GM18505 (cell line): ENCODE results near the gene ABLIM1.

Source experiments
- ATAC-seq: cut with Tn5 transposase; IDR thresholded peaks from one replicate; pipeline ENCODE4 v1.9.1; 2021; ENCODE audit not compliant: unreplicated experiment
- POLR2A ChIP-seq: IDR thresholded peaks from 4 replicates; pipeline ENCODE4 v1.6.1; 2011; ENCODE audit warnings: borderline replicate concordance; ENCODE audit not compliant: insufficient read depth, insufficient read length; ENCODE audit errors: extremely low read depth

Gene ABLIM1

GRCh38 chr10:114600057-114600456, 58.0 kb downstream of the ABLIM1 start:
- no peak for ATAC-seq

GRCh38 chr10:114596793-114597192, 61.3 kb downstream of the ABLIM1 start:
- no peak for ATAC-seq
- no peak for TF ChIP-seq POLR2A

More at GRCh38 chr10:114600057-114600456, 58.0 kb downstream of the ABLIM1 start:
- no peak for TF ChIP-seq POLR2A

- ATAC-seq, result no peak
- no peak for TF ChIP-seq POLR2A
Measured at GRCh38 chr10:114593816-114594468, 64.1 kb downstream of the ABLIM1 start.

DNA sequence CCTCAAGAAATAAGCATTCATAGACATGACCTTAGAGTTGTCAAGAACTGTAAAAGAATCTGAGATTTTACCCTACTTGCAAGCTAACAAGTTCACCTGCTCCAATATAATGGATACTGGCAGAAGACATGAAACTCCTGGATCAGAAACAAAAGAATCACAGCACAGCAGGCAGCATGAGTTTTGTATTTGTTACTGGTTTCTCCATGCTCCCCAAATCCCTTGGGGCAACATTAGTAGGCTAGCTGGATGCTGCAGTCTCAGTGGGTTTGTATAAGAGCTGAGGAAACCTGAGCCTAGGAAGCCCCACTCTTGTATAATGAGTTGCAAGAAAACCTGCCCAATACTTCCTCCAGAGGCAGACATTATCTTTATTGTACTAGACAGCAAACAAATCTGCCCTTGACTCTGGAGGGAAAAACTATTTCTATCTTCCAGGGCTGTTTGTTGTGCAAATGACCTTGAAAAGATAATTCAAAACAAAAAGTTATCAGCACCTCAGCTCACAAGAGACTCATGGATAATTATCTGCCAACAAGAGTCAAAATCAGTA, 64.8 kb downstream of the ABLIM1 start:
- no peak for ATAC-seq
- TF ChIP-seq POLR2A, result no peak

DNA sequence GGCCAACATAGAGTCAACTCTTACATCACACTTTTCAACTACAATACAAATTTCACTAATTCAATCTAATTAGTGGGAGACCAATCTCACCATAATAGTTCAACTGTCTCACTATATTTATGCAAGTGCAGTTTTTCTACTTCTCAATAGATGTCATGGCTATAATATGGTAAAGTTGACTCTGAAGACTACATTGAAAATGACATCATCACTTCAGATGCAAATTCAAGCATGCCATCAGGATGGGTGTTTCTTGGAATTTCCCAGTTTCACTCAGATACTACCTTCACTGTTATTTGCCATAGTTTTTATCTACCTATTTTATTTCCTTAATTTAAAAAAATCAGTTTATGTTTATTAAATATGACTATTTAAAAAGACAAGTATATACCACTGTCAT, 67.1 kb downstream of the ABLIM1 start:
- no peak for ATAC-seq
- TF ChIP-seq POLR2A, result no peak

GRCh38 chr10:114584419-114584818, 73.7 kb downstream of the ABLIM1 start:
- no peak for ATAC-seq
- TF ChIP-seq POLR2A, result no peak

DNA sequence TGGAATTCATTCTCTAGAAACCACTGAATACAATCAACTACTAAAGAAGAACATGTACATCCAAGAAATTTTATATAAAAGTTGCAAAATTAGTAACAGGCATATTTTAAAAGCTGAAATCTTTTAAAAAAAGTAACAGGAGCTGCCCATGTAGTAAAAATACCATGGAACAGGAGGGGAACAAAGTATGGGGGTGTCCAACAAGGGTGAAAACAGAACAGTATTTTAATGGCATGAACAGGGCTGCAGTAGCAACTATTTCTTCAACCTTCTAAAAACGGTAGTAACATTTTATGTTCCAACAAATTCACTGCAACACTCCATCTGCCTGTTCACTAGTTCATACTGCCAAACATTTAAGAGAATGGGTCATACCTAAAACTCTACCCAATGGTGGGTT, 77.0 kb downstream of the ABLIM1 start:
- TF ChIP-seq POLR2A, result no peak

GRCh38 chr10:114577133-114577532, 80.9 kb downstream of the ABLIM1 start:
- no peak for TF ChIP-seq POLR2A

More for the DNA sequence above, 77.0 kb downstream of the ABLIM1 start:
- no peak for ATAC-seq

DNA sequence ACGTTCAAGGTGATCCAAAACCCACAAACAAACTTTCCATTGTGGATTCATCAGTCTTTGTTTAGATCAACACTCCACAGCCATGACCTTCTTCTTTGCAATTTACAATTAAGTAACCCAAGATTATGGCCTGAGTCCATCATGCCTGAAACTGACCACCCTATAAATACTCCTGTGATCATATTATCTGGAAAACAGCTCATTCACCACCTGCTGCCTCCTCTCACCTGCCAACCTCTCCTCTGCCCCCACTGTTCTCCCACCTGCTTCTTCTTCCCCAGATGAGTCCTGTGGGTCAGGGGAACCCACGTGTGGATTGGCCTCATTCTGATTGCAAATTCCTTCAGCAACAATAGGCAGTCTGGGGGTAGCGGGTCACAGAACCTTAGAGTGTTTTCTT, 81.4 kb downstream of the ABLIM1 start:
- no peak for ATAC-seq
- no peak for TF ChIP-seq POLR2A

More at GRCh38 chr10:114577133-114577532, 80.9 kb downstream of the ABLIM1 start:
- ATAC-seq, result no peak

DNA sequence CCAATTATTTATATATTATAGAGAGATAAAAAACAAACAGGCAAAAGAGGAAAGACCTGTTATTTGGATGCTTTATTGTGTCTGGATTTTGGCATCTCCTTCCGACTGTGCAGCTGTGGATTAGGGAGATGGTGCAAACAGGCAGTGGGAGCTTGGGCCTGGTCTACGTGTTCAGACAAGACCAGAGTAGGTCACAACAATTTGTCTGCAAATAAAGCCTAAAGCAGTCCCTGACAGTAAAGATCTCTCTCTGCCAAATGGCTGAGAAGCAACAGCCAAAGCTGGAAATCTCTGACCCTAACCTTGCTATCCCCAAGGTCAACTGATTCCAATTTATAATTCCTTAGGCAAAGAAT, 82.0 kb downstream of the ABLIM1 start:
- TF ChIP-seq POLR2A, result no peak
- no peak for ATAC-seq

- no peak for ATAC-seq
- no peak for TF ChIP-seq POLR2A
Measured at GRCh38 chr10:114575417-114576131, 82.5 kb downstream of the ABLIM1 start.

DNA sequence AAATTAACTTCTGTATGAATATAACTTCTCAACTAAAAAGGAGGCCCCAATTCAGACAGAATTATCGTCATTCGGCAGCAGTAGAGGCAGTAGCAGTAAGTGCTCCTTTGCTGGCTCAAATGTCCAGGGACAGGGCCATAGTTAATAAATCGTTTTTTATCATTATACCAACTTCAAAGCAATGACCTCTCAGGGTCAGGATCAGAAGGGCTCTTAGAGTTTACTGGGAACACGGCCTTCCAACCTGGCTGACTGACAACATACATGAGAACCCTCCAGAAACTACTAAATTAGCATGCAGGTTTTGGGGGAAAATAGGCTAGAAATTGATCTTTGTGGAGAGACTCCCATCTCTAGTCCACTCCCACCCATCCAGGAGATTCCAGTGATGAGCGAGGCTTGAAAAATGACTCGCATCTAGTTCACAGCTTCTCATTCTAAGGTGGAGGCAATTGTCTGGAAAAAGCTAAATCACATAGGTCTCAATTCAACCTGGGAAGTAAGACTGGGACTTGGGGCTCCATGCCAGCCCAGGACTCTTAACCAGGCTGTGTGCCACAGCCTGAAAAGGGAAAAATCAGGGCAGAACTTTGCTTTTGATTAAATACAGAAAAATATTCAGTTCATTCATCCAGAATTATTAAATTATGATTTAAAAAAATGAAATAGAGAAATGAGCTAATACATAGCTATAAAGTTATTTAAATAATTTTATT, 84.6 kb downstream of the ABLIM1 start:
- TF ChIP-seq POLR2A, result no peak
- ATAC-seq, result no peak

DNA sequence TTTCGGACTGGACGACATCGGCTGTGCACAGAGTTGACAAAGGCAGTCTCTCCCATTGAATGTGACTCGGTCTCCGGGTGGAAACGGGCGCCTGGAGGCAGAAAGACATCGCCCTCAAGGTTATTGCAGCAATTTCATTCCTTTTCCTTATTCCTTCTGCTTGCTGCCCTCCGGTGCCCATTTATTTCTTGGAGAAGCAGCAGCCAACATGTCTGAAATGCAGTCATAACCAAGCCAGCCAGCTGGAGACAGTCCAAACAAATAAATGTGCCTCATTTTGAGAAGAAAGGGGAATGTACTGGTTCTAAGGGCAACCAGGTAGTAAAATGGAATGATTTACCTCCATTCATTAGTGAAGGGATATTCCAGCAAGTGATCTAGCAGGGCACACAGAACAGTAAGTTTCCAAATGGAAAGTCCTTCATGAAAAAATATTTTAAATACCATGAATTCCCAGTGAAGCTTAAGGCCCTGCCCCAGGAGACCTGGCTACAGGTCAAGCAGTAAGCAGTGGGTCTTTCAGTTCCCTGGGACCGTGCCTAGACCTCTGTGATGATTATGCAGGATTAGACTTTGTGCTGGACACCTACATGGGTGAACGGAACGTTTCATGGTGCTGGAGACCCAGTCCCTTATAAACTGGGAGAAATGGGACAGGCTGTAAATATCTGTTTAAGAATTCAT, 86.6 kb downstream of the ABLIM1 start:
- no peak for TF ChIP-seq POLR2A
- ATAC-seq, result no peak
